ENCODE data around the gene HTR1D.
"Not testable (repeated sequence)": the region's sequence is repeated elsewhere in the genome, so short reads cannot be mapped to it uniquely, and the experiment has no call there.

- TF ChIP-seq POLR2A, CTCF, POLR2AphosphoS5 (IDR thresholded peaks at IDR 0.05): not testable (repeated sequence)
Observed at GRCh38 chr1:23258082-23258481, 40.8 kb upstream of the HTR1D start.
